Activated CD4-positive, alpha-beta T cell treated with anti-CD3 and anti-CD28 coated beads, Interleukin-2, amount 50 U/mL, for 24 hours (primary cell): ENCODE data around the gene SFXN3.

ENCODE experiments used
- DNase-seq, 2 donors: peaks; one replicate each; pipeline ENCODE4 v3.0.0-alpha.2; 2020; ENCODE audit warnings: low read depth in 1 of 2, low spot score in 1 of 2

SFXN3 gene

GRCh38 chr10:101072923-101073322 is 41.9 kb downstream of the SFXN3 start:
- no peak for DNase-seq

GRCh38 chr10:101073631-101074030 is 42.6 kb downstream of the SFXN3 start:
- DNase-seq, result no peak

- no peak for DNase-seq
Observed at GRCh38 chr10:101075775-101076174, 44.7 kb downstream of the SFXN3 start.

- no peak for DNase-seq
Observed at GRCh38 chr10:101076630-101077029, 45.6 kb downstream of the SFXN3 start.

- no peak for DNase-seq
Observed at GRCh38 chr10:101079874-101080273, 48.8 kb downstream of the SFXN3 start.

GRCh38 chr10:101080933-101081931 is 50.2 kb downstream of the SFXN3 start:
- DNase-seq, result no peak

GRCh38 chr10:101085846-101086245 is 54.8 kb downstream of the SFXN3 start:
- no peak for DNase-seq

- DNase-seq, result no peak
Observed at GRCh38 chr10:101087376-101087775, 56.3 kb downstream of the SFXN3 start.

GRCh38 chr10:101087965-101088364 is 56.9 kb downstream of the SFXN3 start:
- no peak for DNase-seq

GRCh38 chr10:101089520-101090299 is 58.7 kb downstream of the SFXN3 start:
- no peak for DNase-seq

GRCh38 chr10:101090597-101090996 is 59.6 kb downstream of the SFXN3 start:
- no peak for DNase-seq
